DMS114 treated with DMSO at 0.1 percent for 48 hours (cell line): ENCODE measurements around the gene SLC8A2.
"Not testable (repeated sequence)": the region's sequence is repeated elsewhere in the genome, so short reads cannot be mapped to it uniquely, and the experiment has no call there.

Source experiments
- DNase-seq: peaks from one replicate; lab custom pipeline; 2025; ENCODE audit not compliant: unreplicated experiment; lab: John Stamatoyannopoulos, UW

Gene SLC8A2

GRCh38 chr19:47415953-47416642 is 55.6 kb downstream of the SLC8A2 start:
- DNase-seq: no peak

- no peak for DNase-seq
Measured at GRCh38 chr19:47414469-47414868, 57.2 kb downstream of the SLC8A2 start.

GRCh38 chr19:47413941-47414340 is 57.8 kb downstream of the SLC8A2 start:
- DNase-seq: no peak

GRCh38 chr19:47411696-47412095 is 60.0 kb downstream of the SLC8A2 start:
- DNase-seq: not testable (repeated sequence)

- DNase-seq: no peak
Measured at GRCh38 chr19:47411101-47411500, 60.6 kb downstream of the SLC8A2 start.

- no peak for DNase-seq
Measured at GRCh38 chr19:47408156-47408938, 63.3 kb downstream of the SLC8A2 start.

- DNase-seq: no peak
Measured at GRCh38 chr19:47407417-47407774, 64.3 kb downstream of the SLC8A2 start.

GRCh38 chr19:47406711-47407416 is 64.8 kb downstream of the SLC8A2 start:
- no peak for DNase-seq

- DNase-seq: no peak
Measured at GRCh38 chr19:47405854-47406417, 65.8 kb downstream of the SLC8A2 start.

GRCh38 chr19:47405197-47405550 is 66.5 kb downstream of the SLC8A2 start:
- DNase-seq: no peak

GRCh38 chr19:47404334-47405196 is 67.1 kb downstream of the SLC8A2 start:
- no peak for DNase-seq

- DNase-seq: no peak
Measured at GRCh38 chr19:47402504-47402903, 69.2 kb downstream of the SLC8A2 start.

- DNase-seq: no peak
Measured at GRCh38 chr19:47398707-47399597, 72.7 kb downstream of the SLC8A2 start.

- peak; percentile 17 for DNase-seq
Measured at GRCh38 chr19:47391510-47392223, 80.0 kb downstream of the SLC8A2 start.

- no peak for DNase-seq
Measured at GRCh38 chr19:47390533-47391488, 80.9 kb downstream of the SLC8A2 start.

- DNase-seq: no peak
Measured at GRCh38 chr19:47389150-47389556, 82.5 kb downstream of the SLC8A2 start.

- not testable (repeated sequence) for DNase-seq
Measured at GRCh38 chr19:47388721-47389120, 83.0 kb downstream of the SLC8A2 start.

- not testable (repeated sequence) for DNase-seq
Measured at GRCh38 chr19:47387623-47388022, 84.1 kb downstream of the SLC8A2 start.
